ENCODE measurements around the gene SOX9.

- 0 out of 2 replicates have a peak, but pooled peaks have one; percentile 6 for TF ChIP-seq CTCF (conservative IDR thresholded peaks at IDR 0.05)
- TF ChIP-seq EZH2 (IDR thresholded peaks at IDR 0.05; ENCODE audit: low read depth), result no peak
These were observed 6.0 kb downstream of the SOX9 start for GRCh38 chr17:72126575-72127486.

Measured in PC-9 (cell line).